PC-9 (cell line): ENCODE measurements around the gene KCTD16. TPM values are rescaled to one million over a fixed set of nuclear protein-coding genes. Genes with fewer than 3 reads are reported as not detected.

Experiments used
- BruUV-seq: library from RNA; stranded (reverse); fragments of 400-500 nt; replicated peaks from 2 replicates; lab custom pipeline; 2021; lab: Mats Ljungman, UMichigan
- CTCF ChIA-PET: fragments of 300-600 bp; sonication (Branson Sonifier 250); formaldehyde crosslinking; loops from one replicate; lab custom pipeline; 2022; ENCODE audit warnings: antibody characterized with exemption; lab: Charles Lee
- POLR2A ChIA-PET: fragments of 300-600 bp; sonication (Branson Sonifier 250); formaldehyde crosslinking; loops from one replicate; lab custom pipeline; 2022; ENCODE audit warnings: antibody characterized with exemption; ENCODE audit not compliant: unreplicated experiment; lab: Charles Lee
- DNase-seq, 2 experiments: peaks; one replicate each; pipeline versions ENCODE4 v3.0.0 to v3.0.0-alpha.2; 2015 to 2022; ENCODE audit warnings: mixed read lengths in 1 of 2
- H2AFZ ChIP-seq: fragments of 200-600 bp; sonication (generic); 2 replicates; pipeline ENCODE4 v1.8.1; 2017; ENCODE audit warnings: antibody characterized with exemption
- H3F3A ChIP-seq: fragments of 200-600 bp; sonication (generic); 2 replicates; pipeline ENCODE4 v1.8.1; 2017; ENCODE audit warnings: antibody characterized with exemption, mild to moderate bottlenecking, low read depth; ENCODE audit not compliant: insufficient read depth
- H3K27ac ChIP-seq: fragments of 200-600 bp; sonication (generic); 2 replicates; pipeline ENCODE4 v1.6.1; 2016; ENCODE audit warnings: mixed run types
- H3K27me3 ChIP-seq: fragments of 200-600 bp; sonication (generic); 2 replicates; pipeline ENCODE4 v1.6.1; 2016; ENCODE audit warnings: low read depth, mixed run types; ENCODE audit not compliant: insufficient read depth
- H3K36me3 ChIP-seq: fragments of 200-600 bp; sonication (generic); 2 replicates; pipeline ENCODE4 v1.6.1; 2016; ENCODE audit warnings: low read depth, mixed run types
- H3K4me1 ChIP-seq: fragments of 200-600 bp; sonication (generic); replicated peaks from 2 replicates; pipeline ENCODE4 v1.6.1; 2016; ENCODE audit warnings: mixed run types; ENCODE audit not compliant: insufficient read depth
- H3K4me2 ChIP-seq: fragments of 200-600 bp; sonication (generic); 2 replicates; pipeline ENCODE4 v1.6.1; 2017; ENCODE audit warnings: mixed run types
- H3K4me3 ChIP-seq: fragments of 200-600 bp; sonication (generic); 2 replicates; pipeline ENCODE4 v1.6.1; 2016; ENCODE audit warnings: mixed run types
- H3K79me2 ChIP-seq: fragments of 200-600 bp; sonication (generic); 2 replicates; pipeline ENCODE4 v1.6.1; 2017; ENCODE audit warnings: low read depth, mixed run types
- H3K9me2 ChIP-seq: fragments of 200-600 bp; sonication (generic); 2 replicates; pipeline ENCODE4 v1.8.1; 2017; ENCODE audit warnings: mild to moderate bottlenecking; ENCODE audit not compliant: insufficient read depth
- H3K9me3 ChIP-seq: fragments of 200-600 bp; sonication (generic); 2 replicates; pipeline ENCODE4 v1.8.1; 2016; ENCODE audit warnings: low read depth; ENCODE audit not compliant: insufficient read depth
- H4K20me1 ChIP-seq: fragments of 200-600 bp; sonication (generic); 2 replicates; pipeline ENCODE4 v1.8.1; 2017; ENCODE audit not compliant: insufficient read depth
- EZH2 ChIP-seq: fragments of 200-600 bp; sonication (generic); IDR thresholded peaks from 2 replicates; pipeline ENCODE4 v1.8.0; 2017; ENCODE audit warnings: antibody characterized with exemption, low read depth
- intact Hi-C: fragments of 100-400 bp; cut with micrococcal nuclease; formaldehyde crosslinking; loops from one replicate; pipeline ENCODE4 v1.10.0; 2022; ENCODE audit not compliant: unreplicated experiment
- total RNA-seq: library from RNA; stranded (reverse); gene quantifications from 2 replicates; pipeline ENCODE4 v1.2.3, GENCODE V29; 2021
- TF ChIP-seq, protein P1 (sequence below): fragments of 200-600 bp; sonication (generic); conservative IDR thresholded peaks from 2 replicates; pipeline ENCODE4 v1.6.1; 2017; ENCODE audit warnings: mixed run types, antibody characterized with exemption, mild to moderate bottlenecking, moderate library complexity

The KCTD16 gene
- total RNA-seq, 1 experiment from 2014 or later: 0.33 TPM

DNA sequence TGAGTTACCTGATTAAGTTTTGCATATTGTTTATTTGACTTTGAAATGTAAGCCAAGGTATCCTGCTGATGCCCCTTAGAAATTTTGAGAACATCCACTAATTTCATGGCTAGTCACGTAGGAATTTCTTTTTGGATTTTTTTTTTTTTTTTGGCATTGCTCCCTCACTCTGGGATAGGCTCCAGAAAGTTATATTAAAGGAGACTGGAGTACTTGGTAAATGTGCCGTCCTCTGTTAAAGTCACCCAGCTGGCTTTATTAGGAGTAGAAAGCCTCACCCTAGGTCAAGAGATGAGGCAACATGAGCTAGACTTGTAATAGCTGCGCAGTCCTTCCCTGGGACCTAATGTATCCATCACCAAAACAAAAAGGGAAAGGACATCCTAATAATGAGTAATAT is 3.1 kb downstream of the KCTD16 start:
- Histone ChIP-seq H2AFZ (no peak overlapping the region), H3K9me2 (no peaks in the 10 kb centered on the region), H3K4me1 (peaks cover 14% of the 10 kb centered on the region), H3K9me3 (no peaks in the 10 kb centered on the region), H3K27me3 (no peaks in the 10 kb centered on the region), H3F3A (no peaks in the 10 kb centered on the region), H3K27ac (no peak overlapping the region), H3K79me2 (peaks cover 16% of the 10 kb centered on the region), H3K36me3 (no peaks in the 10 kb centered on the region), H3K4me2 (no peak overlapping the region), H3K4me3 (no peak overlapping the region), H4K20me1 (no peaks in the 10 kb centered on the region)
- POLR2A ChIA-PET: no interaction called here
- CTCF ChIA-PET: no interaction called here
- TF ChIP-seq, protein P1, sequence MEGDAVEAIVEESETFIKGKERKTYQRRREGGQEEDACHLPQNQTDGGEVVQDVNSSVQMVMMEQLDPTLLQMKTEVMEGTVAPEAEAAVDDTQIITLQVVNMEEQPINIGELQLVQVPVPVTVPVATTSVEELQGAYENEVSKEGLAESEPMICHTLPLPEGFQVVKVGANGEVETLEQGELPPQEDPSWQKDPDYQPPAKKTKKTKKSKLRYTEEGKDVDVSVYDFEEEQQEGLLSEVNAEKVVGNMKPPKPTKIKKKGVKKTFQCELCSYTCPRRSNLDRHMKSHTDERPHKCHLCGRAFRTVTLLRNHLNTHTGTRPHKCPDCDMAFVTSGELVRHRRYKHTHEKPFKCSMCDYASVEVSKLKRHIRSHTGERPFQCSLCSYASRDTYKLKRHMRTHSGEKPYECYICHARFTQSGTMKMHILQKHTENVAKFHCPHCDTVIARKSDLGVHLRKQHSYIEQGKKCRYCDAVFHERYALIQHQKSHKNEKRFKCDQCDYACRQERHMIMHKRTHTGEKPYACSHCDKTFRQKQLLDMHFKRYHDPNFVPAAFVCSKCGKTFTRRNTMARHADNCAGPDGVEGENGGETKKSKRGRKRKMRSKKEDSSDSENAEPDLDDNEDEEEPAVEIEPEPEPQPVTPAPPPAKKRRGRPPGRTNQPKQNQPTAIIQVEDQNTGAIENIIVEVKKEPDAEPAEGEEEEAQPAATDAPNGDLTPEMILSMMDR: no peak
- no peak for TF ChIP-seq EZH2
- intact Hi-C loops: loop anchor here (10.0 kb wide), 1 partner anchor 769 kb away; the partner anchor contains the start of gene NR3C1
- BruUV-seq: no TSS peak
- no peak for DNase-seq

DNA sequence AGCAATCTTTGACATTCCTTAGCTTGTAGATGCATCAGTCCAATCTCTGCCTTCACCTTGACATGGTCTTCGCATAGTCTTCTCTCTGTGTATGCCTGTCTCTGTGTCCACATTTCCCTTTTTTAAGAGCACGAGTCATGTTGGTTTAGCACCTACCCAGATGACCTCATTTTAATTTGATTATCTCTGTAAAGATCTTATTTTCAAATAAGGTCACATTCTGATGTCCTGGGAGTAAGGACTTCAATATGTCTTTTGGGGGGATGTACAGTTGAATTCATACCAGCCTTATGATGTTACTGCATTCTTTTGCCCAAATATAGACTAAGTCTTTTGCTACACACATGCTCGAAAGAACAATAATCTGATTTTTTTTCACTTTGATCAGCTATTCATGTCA is 6.9 kb downstream of the KCTD16 start:
- no peaks in the 10 kb centered on the region for H4K20me1 ChIP-seq
- no peaks in the 10 kb centered on the region for H3K36me3 ChIP-seq
- H3K27me3 ChIP-seq: no peaks in the 10 kb centered on the region
- no peak overlapping the region for H2AFZ ChIP-seq
- no peaks in the 10 kb centered on the region for H3F3A ChIP-seq
- no TSS peak for BruUV-seq
- intact Hi-C loops: loop anchor here (10.0 kb wide), 1 partner anchor 773 kb away; the partner anchor contains the start of gene NR3C1
- no peak for DNase-seq
- ChIA-PET CTCF (no interaction called here), POLR2A (no interaction called here)
- H3K9me2 ChIP-seq: no peaks in the 10 kb centered on the region
- H3K9me3 ChIP-seq: no peaks in the 10 kb centered on the region
- no peak overlapping the region for H3K27ac ChIP-seq
- H3K4me3 ChIP-seq: no peak overlapping the region
- no peak for TF ChIP-seq EZH2
- TF ChIP-seq, protein P1: no peak
- H3K4me1 ChIP-seq: no peaks in the 10 kb centered on the region
- H3K79me2 ChIP-seq: no peaks in the 10 kb centered on the region
- H3K4me2 ChIP-seq: no peak overlapping the region

DNA sequence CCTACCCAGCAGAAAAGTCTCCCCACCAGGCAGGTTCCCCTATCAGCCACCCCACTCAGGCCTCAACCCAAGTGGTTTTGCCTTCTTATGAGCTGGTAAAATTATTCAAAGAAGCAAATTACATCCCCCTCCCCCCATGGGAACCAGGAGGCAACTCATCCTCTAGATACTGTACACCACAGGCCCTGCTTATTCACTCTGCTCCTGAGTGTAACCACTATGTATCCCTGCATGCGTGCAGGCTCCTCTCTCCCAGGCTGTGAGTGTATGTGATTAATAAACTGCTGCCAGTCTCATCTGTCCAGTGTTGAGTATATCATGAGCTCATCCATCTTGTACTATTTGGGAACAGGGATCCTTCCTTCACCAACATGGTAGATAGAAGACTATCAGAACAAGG is 8.6 kb downstream of the KCTD16 start:
- Histone ChIP-seq H3F3A (no peaks in the 10 kb centered on the region), H2AFZ (no peak overlapping the region), H3K9me3 (no peaks in the 10 kb centered on the region), H4K20me1 (no peaks in the 10 kb centered on the region), H3K36me3 (no peaks in the 10 kb centered on the region), H3K4me2 (no peak overlapping the region), H3K27me3 (no peaks in the 10 kb centered on the region), H3K79me2 (no peaks in the 10 kb centered on the region), H3K27ac (no peak overlapping the region), H3K4me1 (no peaks in the 10 kb centered on the region), H3K9me2 (no peaks in the 10 kb centered on the region), H3K4me3 (no peak overlapping the region)
- ChIA-PET POLR2A (no interaction called here), CTCF (no interaction called here)
- intact Hi-C loops: loop anchor here (10.0 kb wide), 1 partner anchor 774 kb away; the partner anchor contains the start of gene NR3C1
- TF ChIP-seq, protein P1: no peak
- no peak for TF ChIP-seq EZH2
- no TSS peak for BruUV-seq
- no peak for DNase-seq
